Activated naive CD8-positive, alpha-beta T cell treated with anti-CD3 and anti-CD28 coated beads, Interleukin-2, amount 50 U/mL, for 16 hours (primary cell): ENCODE data around the gene RCAN2.

Source experiments
- DNase-seq: peaks from one replicate; pipeline ENCODE4 v3.0.0-alpha.2; 2020; ENCODE audit warnings: low read depth, low spot score

Gene RCAN2

DNA sequence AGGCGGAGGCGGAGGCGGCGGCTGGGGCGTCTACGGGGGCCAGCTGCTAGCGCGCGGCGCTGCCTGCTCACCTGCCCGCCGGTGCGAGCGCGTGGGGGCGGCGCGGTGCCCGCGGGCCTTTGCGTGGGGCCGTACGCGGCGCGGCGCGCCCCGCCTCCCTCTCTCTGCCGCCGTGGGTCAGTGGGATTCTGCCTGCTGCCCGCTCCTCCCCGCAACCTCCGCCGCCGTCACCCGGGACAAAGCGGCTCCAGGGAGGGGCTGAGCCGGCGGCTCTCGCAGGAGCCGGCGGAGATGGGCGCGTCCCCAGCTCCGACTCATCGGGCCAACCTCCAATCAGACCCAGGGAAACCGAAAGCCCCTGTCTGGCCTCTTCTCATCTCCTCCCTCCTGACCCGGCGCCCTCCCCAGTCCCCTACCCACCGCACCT, at the start of gene RCAN2:
TSS of gene RCAN2 (minus strand) at position 249 of the 427 bp plus-strand sequence.
- no peak for DNase-seq

DNA sequence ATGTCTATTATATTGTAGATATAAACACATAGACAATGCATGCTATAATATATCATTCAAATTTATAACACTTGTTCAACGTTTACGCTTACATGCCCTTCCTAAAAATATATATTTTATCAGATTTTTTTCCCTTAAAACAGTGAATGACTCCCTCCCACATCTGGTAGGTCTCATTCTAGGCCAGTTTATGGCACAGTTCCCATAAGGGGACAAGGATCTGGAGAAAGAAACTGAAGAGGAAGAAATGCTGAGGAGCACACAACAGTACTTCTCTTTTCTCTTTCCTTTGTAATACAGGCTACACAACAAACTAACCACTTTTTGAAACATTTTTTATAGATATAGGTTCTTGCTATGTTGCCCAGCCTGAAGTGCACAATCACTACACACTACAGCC, 48.6 kb upstream of the RCAN2 start:
- no peak for DNase-seq

DNA sequence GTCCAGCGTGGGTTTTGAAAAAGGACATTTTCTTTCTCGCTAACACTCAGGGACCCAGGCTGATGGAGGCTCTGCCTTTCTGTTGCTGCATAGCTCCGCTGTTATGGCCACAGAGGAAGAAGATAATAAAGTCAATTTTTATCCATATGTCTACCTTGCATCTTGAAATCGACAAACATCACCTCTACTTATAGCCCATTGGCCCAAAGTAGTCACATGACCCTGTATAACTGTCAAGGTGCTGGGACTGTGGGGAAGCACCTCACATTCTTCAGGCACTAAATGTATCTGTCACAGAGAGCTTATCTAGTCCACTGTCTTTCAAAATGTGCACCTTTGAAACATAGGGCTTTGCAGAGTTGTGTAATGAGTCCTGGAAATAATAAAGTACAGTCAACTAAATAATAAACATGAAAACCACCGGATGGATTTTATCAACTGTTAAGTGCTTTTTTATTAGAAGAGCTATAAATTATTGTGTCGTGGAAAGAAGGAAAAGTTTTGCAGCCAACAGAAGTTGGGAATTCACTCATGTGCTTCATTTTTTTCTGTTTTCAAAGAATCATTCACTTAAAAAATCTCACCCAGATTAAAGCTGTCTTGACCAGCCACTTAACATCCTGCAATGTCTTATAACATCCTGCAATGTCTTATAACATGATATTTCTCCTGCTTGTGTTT, 47.7 kb upstream of the RCAN2 start:
- no peak for DNase-seq

DNA sequence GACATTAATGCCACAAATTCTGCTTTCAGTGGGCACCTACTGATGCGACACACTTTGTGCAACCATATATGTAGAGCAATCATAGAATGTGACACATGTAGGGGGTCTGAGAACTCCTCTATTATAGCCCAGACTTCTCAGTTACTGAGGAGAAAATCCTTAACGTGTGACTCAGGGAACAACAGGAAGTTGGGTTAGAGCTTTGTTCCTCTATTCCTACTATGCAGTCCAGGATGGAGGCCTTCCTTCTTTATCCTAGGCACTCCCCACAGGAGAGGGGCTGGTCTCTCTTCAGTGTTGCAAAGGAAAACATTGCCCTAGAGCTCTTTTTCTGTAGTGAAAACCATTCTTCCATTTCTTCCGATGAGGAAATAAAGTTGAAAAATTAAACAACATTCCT, 39.6 kb upstream of the RCAN2 start:
- DNase-seq: no peak

DNA sequence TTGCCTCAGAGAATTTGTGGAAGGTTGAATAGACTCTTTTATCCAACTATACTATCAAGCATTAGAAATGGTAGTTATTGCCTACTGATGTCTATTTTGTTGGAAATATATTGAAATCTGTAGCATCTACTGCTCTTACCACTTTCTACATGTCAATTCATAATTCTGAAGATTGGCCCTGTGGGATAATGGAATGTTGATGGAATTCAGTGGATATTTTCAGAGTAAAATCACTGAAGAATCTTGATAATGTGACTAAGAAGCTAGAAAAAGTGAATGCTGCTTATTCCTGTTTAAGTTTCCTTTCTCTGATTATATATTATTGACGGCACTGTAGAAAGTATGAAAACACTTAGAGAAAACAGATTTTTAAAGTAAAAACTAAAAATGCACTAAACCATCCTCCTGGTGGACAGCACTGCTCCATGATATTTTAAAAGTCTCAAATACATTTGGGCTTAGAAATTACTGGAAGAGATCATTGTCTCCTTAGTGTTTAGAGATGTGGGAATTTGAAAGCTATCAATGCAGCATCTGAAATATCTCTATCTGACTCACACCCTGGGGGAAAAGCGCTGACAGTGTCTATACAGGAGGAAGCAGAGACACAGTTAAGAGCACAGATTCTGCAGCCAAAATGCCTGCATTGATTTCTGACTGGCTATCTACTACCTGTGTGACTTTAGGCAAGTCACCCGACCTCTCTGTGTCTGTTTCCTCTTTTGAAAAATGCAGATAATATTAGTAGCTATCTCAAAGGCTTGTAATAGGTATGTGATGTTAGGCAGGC, 37.9 kb upstream of the RCAN2 start:
- DNase-seq: no peak

DNA sequence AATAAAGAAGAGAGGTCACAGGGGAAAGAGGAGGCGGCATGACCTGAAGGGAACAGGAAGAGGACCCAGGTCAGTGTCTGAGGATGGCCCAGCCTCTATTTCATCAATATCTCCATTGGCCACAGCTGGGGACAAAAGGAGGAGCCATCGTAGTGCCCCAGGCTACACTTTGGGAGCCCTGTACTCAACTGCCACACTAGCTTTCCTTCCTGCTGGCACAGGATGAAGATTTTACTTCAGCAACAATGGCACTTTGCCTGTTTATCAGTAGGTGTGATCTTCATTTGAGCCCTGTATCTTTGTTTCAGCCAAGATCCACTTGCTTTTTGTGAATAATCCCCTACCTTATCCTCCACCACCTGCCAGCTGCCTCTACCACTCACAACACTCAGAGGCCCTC, 35.4 kb upstream of the RCAN2 start:
- DNase-seq: no peak

DNA sequence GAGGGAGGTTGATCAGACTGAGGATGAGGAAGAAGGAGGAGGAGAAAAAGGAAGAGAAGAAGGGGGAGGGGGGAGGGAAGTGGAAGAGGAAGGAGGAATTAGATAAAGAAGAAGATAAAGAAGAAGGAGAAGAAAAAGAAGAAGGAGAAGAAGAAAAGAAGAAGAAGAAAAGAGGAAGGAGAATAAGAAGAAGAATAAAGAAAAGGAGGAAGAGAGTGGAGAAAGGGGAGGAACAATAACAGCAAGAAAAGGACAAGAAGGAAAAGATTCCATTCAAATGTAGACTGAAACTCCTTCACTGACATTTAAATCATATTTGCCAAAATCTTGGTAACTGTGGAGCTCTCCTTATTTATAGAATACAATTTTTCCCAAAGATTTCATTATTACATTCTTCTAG, 34.3 kb upstream of the RCAN2 start:
- no peak for DNase-seq

DNA sequence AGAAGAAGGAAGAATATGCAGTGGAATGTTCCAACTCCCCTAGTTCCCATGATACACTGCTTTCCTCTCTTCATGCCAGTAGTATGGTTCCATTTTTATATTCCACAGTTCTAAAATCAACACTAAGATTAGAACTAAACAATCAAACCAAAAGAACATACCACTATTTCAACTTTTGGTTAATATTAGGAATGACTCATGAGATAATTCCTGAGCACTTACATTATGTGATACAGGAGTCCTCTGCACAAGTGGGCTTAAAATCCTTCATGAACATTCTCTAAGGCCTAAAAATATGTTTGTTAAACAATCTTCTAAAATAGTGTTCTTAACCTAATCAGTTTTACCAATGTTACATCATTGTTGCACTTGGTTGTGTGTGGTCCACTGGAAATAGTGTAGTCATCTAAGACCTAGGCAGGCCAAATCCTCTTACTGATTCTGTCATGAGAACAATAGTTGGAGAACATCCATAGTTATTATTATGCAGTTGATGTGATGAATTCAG, 30.3 kb upstream of the RCAN2 start:
- DNase-seq: no peak

DNA sequence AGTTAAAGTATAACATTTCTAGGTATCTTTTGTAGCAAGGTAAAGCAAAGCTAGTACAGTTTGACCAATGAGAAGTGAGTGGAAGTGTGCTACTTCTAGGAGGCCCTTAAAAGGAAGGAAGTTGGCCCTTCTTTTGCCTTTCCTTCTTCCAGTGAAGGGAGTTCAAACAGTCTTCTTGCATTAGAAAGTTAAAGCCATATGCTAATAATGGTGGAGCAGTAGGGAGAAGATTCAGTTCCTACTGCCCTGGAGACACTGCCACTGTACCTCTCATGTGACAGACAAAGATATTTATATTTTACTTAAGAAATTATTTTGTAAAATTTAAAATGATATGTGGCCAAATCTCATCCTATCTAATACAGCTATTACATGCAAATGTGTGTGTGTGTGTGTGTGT, 26.0 kb upstream of the RCAN2 start:
- no peak for DNase-seq

DNA sequence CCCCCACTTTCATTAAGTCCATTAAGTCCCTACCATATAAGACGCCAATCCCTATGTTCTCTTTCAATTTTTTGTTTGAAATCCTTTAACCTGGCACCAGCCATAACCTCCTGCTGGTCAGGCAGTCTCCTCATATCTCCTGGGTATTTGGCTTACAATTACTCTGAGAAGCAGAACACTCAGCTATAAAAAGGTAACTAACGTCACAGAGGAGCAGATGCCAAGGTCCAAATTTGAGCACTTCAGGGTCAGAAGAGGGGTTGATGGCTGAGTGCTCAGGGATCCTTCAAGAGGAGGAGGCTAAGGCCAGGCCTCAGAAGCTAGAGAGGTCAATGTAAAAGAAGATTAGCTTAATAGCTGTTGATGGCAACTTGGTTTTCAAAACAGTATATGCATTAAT, 22.3 kb upstream of the RCAN2 start:
- no peak for DNase-seq

DNA sequence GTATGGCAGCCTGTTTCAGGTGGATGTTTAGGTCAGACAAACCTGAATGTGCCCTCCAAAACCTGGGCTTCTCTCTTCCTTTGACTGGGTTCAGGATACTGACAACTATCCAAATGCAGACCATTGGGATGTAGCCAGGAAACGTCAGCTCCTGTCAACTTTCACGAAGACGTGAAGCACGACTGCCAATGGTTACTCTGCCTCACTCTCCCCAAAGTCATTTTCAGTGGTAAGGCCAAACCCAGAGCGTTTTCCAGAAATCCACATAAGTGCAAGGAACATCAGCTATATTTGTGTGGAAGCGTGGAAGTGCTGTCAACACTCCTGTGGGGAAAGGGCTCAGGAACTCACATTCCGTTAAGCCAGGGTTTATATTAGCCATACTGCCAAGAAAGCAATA, 20.1 kb upstream of the RCAN2 start:
- DNase-seq: no peak

DNA sequence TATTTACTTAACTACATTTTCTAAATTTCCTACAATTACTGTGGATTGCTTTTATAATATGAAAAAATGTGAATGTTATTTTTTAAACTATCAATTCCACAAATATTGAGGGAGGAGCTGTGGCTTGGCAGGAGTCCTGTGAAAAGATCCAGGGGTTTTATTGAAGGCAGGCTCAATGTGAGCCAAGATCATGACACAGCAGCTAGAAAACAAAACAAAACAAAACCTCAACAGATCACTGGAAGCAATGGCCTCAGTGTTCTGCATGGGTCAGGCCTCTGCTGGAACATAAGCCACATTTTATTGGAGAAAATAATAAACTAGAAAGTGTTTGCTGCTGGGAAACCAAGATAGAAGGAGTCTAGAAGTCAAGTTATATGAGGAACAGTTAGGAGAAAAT, 19.4 kb upstream of the RCAN2 start:
- no peak for DNase-seq

DNA sequence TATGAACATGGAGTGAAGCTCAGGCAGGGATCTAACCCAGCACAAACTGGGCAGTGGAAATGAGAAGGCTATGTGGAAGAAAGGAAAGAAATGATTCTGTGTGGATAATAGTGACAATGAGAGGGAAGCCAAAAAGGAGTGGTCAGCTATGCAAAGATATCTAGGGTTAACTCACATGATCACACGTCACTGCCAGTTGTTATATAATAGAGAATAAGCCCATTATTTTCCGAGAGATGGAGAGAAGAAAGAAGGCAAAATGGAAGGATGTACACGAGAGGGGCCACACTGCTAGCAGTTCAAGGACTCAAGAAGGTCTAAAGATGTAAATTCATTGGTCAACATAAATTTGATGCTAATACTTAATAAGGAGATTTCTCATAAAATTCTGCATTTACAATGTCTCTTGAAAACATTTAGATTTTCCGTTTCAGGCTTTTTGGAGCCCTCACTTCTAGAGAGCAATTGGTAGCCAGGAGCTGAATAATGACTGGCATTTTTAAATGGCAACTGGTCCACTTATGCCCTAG, 18.8 kb upstream of the RCAN2 start:
- no peak for DNase-seq

DNA sequence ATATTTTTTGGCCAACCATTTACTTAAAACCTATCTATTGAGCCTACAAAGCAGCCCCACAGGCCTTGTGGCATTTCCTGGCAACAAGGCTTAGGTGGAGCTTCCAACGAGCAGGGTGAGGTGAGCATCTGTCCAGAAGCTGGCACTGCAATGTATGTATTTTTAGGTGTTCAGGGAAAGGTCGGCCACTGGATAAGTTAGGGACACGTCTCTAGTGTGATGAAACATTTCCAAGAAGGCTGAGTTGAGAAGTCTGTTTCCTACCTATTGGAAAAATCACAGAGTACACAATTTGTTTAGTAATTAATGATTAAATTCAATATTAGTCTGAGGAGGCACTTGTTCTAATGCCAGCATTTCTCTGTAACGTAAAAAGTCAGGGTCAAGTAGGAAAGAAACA, 17.8 kb upstream of the RCAN2 start:
- no peak for DNase-seq

DNA sequence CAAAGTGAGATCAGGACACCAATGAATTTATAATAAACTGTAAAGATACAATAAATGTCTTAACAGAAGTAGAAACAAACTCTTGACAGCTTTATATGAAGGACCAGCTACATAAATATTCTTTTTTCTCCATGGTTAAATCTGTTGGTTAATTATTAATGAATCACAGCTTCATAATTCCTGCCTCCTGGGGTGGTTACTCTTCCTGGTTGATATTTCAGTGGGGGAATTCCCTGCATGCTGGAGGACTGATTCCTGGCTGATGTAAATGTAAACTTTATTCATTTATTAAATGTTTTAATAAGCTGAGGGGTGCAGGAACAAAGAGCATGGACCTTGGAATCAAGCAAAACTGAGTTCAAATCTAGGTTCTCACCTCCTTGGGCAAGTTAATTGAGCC, 16.2 kb upstream of the RCAN2 start:
- DNase-seq: no peak

DNA sequence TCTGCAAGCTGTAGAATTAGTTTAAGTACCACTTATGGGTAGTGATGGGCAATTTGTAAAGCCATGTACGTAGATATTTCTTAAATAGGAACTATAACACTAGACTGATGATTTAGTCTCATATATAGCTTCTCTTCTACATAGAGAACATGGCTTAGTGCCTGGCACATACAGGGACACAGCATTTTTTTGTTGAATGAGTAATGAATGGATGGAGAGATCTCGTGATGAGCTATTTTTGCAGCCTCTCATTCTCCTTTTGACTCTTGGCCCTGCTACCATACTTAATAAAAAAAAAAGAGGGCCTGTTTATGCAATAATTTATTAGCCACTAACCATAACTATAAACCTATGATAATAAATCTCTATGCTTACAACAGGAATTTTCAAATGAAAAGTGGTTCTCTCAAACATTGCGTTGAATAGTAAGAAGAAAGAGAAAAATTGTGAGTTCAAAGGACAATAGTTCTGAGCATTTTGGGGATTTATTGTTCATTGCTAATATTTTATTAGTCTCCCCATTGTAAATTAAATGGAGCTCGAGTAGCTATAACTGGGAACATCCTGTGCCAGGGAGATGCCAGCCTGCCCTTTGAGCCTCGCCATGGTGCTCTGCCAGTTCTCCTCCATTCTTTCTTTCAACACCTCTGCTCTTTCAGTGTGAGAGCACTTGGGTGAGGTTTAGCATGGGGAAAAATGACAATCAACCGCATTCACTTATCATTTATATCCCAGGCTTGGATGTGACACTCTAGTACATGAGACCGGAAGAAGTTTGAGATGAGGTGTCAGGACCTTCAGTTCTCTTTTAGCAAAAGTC, 14.7 kb upstream of the RCAN2 start:
- no peak for DNase-seq

DNA sequence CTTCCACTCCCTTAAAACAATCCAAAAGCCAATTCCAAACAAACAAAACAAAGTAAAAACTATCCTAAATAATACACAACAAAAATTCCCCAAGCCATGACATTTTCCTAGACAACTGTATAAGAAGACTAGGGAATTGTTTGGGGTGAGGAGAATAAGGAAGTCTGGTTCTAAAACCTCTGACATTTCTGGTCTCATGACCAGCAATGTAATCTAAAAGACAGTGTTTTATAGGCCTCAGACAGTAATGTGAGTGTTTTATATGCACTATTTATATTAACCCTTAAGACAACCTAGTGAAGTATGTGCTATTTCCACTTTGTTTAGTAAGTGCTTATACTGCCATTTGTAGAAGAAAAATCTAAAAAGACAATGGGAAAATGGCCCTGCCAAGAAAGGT, 13.0 kb upstream of the RCAN2 start:
- DNase-seq: no peak

DNA sequence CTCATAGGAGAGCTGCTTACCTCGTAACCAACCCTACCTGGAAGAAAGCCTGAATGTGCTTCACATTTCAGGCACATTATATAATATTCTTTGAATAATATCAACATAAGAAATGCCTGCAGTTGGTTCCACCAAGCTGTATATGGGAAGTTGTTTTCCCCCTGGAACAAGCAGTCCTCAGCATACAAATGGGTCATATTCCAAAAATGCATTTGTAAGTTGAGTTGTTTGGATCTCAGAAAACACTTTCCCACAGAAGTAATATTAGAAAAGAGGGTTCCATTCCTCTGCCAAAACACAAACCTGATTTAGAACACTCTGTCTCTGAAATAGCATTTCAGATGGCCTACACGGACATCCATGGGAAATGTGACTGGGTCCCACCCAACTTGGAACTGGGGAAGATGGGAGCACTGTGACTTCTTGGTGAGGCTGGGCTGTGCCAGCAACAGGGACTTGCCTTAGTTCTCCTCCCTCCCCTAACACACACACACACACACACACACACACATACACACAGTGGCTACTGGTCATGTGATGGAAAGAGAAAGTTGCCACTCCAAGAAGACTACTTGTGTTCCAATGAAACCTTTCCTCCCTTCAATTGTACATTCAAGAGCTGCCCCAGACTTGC, 11.4 kb upstream of the RCAN2 start:
- DNase-seq: no peak

DNA sequence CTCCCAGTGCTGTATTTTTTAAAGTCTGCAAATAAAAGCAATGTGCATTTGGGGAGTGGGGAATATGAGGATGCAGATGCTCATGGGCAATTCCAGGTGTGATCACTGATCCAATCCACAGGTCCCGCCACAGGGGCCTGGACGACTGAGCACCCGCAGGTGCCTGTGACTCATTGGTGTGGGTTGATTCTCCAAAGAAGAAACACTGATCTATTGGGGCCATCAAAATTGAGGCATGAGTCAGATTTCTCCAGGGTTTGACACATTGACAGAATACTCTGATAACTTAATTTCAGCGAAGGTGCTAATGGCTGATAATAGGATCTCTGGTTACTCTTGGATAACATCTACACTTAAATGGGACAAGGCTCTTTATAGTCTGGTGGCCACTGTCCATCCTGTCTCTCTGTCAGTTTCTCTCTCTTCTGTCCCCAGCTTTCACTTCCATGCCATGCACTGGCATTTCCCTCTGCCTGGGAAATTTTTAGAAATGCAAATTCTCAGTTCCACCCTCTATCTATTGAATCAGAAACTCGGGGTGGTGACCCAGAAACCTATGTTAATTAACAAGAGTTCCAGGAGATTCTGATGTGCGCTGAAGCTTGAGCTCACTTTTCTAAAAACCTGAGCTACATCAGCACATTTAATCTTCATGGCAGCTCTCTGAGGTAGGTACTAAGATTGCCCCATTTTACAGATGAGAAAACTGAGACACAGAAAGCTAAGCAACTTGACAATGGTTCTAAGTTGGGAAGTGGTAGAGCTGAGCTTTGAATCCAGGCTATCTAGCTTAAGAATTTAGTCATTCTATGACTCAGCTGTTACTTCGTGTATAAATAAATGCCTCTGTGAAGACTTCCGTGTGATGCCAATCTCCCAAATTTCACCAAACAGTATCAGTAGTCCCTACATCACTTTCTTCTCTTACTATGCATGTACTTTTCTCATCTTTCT, 10.2 kb upstream of the RCAN2 start:
- DNase-seq: no peak

DNA sequence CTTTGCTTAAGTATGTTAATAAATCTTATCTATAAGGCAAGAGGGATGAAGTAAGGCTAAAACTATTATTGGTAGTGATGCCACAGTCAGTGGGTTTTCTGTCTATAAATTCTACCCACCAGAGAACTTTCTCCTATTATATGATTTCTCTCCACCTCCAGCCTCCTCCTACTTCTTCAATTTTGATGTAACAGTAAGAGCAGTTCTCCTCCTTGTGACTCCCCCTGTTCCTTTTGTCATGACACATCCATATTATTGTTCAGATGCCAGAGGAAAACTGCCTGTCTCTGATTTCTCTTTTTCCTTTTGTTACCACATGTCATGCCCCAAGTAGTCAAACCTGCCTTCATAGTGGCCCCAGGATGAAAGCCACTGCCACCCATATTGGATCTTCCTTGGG, 9.1 kb upstream of the RCAN2 start:
- DNase-seq: no peak
